HG03045 (cell line): Measurements from ENCODE around the gene USP46.

Experiments used
- ATAC-seq: cut with Tn5 transposase; IDR thresholded peaks from one replicate; pipeline ENCODE4 v1.9.1; 2021; ENCODE audit warnings: mild to moderate bottlenecking, moderate library complexity; ENCODE audit not compliant: unreplicated experiment

The USP46 gene

DNA sequence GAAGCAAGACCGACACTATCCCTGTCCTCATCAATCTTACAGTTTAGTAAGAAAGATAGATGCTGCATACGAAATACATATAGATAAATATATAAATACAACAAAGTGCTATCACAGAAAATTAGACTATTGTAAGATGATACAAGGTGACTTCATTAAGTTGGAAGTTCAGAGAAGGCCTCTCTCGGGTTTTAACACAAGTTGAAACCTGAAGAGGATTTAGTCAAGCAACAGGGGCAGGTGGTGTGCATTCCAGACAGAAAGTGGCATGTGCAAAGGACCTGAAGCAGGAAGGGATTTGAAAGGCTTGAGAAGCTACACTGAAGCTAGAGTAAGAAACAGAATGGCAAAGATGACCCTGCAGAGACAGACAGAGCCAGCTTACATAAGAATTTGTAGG is 36.5 kb downstream of the USP46 start:
- no peak for ATAC-seq

- no peak for ATAC-seq
Observed at GRCh38 chr4:52621567-52621966, 37.5 kb downstream of the USP46 start.

GRCh38 chr4:52619591-52619931 is 39.5 kb downstream of the USP46 start:
- ATAC-seq: no peak

DNA sequence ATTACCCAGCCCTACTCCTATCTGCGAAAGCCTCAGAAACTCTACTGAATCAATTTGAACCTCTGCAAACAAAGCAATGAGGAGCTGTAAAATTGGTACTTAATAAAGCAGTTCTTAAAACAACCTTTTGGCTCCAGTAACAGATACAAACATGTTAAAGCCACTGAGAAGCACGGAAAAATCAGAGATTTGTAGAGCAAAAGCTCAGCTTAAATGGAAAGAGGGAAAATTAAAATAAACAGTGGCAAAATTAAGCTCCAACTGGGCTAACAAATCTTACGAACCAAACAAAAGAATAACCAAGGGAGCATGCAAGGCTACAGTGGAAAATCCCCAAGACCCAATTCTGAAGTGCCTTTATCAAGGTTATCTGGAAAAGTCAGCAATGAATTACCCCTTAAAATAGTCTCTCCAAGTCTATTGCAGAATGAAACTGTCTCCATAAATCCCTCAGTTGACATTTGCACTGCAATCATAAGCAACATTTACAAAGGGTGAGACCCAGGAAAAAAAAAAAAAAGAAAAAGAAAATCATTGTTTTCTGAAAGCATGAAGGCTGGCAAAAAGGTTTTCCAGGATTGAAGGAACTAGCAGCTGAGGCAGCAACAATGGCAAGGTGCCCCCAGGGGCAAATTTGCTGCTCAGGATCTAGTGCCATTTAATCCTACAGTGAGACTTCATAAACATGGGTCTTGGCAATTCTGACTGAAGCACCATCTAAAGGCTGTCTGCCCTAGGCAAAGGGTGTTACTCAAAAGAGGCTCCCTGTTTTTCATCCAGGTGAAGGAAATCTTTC is 40.1 kb downstream of the USP46 start:
- no peak for ATAC-seq

DNA sequence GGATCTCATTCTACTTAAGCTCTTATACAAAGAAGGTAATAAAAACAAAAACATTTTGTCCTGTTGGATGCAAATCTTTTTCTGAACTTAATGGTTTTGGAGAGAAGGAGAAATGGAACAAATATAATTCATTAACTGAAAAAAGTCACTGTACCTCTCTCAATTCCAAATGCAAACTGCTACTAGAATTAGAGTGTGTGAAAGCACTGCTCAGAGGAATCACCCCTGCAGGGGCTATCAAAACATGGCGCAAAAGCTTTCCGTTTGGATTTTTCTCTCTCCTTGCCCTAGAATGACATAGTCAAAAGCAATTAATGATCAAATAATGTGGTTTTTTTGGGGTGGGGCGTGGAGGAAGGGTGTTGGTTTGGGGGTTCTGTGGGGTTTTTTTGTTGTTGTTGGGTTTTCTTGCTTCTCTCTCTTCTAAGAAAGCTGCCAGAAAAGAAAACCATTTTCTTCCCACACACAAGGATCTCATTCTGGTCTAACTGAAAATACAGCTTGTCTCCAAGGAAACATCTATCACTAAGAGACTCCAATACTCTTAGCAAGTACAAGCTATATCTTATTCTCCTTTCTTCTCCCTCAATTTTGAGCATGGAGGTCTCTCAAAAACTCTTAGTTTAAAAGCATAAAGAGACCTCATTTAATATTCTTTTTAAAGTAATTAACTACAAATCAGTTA is 41.6 kb downstream of the USP46 start:
- no peak for ATAC-seq

GRCh38 chr4:52614241-52614640 is 44.9 kb downstream of the USP46 start:
- ATAC-seq: no peak

- no peak for ATAC-seq
Observed at GRCh38 chr4:52612341-52612740, 46.8 kb downstream of the USP46 start.

DNA sequence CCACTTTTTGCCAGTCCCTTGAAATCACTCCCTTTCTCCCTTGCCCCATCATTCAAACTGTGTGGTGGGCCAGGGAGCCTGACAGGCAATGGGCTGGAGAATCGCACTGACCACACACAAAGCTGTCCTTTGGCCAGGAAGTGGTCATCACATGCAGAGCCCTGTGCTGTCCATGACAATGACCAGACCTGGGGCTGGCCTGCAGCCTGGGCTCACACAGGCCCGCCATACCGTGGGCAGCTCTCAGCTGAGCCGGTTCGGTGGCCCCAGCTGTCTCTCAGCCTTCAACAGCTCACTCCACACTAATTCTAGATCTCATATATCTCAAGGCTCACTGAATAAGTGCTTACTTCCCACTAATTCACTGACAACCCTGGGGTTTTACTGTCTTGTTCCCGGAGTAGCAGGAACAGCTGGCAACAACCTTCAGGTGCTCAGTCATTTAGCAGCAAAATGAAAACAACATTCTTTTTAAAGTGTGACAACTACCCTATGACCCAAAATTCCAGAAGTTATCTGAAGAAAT is 48.0 kb downstream of the USP46 start:
- ATAC-seq: no peak

GRCh38 chr4:52606726-52607125 is 52.4 kb downstream of the USP46 start:
- no peak for ATAC-seq

DNA sequence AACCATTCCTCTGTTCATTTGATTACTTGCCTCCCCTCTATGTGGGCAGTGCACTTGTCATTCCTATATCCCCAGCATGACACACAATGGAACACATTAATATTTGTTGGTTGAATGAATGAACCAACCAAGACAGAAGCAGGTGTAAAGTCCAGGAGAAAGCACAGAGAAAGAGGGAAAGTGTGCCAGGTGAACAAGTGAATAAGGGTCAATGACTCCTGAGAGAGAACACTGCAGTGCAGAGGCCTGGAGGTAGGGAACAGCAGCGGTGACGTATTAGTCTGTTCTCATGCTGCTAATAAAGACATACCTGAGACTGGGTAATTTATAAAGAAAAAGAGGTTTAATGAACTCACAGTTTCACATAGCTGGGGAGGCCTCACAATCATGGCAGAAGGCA is 53.1 kb downstream of the USP46 start:
- no peak for ATAC-seq

DNA sequence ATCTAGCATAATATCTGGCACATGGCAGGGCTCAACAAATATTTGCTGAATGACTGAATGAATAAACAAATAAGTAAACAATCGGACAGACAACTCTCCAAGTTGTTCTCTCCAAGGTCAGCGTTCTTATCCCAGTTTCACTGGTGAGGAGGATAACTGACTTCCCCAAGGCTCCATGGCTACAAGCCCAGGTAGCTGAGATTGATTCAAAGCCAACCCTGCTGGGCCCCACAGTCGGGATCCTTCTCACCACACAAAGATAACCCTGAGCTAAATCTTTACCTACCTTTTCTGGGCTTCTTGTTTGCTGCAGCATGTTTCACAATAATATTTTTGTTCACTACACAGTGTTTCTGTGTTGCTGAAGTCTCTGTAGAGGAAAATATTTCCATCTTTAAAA is 54.9 kb downstream of the USP46 start:
- ATAC-seq: no peak

DNA sequence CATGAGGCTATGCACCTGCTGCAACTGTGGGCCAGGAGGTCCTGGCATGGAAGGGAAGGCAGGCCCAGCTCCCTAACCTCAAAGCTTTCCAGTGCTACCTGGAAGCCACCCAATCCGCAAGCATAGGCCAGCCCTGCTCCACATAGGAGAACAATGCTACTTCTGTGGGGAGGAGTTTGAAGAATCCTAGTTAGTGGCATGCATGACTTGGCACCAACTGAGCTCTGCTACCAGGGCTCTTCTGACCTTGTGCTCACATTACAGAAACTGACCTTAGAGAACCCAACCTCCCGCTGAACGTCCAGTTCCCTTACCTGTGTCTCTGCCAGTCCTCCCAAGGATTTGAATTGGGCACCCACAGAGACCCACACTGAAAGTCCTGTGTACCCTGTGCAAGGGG is 58.8 kb downstream of the USP46 start:
- ATAC-seq: no peak

DNA sequence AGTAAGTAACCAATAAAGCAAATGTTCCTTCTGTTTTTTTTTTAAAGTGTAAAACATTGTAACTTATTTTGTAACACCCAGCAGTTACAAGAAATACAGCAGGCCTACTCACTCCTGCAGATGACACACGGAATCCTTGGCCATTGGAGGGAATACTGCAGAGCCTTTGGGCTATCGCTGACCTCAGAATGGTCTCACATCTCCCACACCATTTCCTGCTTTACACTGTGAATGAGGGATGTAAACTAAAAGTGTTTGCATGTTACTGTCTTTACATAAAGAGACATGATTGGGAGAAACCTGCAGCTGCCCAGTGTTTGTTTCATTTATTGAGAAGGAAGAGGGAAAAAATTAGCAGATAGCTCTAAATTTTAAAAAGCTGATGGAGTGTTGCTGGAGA is 64.1 kb downstream of the USP46 start:
- ATAC-seq: no peak

DNA sequence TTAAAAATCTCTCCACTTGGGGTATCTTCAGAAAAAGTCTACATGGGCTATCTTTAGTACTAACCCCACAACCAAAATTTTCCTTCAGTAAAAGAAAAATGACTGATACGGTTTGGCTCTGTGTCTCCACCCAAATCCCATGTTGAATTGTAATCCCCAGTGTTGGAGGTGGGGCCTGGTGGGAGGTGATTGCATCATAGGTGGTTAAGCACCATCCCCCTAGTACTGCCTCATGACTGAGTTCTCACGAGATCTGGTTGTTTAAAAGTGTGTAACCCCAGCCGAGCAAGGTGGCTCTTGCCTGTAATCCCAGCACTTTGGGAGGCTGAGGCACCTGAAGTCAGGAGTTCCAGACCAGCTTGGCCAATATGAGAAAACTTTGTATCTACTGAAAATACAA is 66.8 kb downstream of the USP46 start:
- no peak for ATAC-seq

DNA sequence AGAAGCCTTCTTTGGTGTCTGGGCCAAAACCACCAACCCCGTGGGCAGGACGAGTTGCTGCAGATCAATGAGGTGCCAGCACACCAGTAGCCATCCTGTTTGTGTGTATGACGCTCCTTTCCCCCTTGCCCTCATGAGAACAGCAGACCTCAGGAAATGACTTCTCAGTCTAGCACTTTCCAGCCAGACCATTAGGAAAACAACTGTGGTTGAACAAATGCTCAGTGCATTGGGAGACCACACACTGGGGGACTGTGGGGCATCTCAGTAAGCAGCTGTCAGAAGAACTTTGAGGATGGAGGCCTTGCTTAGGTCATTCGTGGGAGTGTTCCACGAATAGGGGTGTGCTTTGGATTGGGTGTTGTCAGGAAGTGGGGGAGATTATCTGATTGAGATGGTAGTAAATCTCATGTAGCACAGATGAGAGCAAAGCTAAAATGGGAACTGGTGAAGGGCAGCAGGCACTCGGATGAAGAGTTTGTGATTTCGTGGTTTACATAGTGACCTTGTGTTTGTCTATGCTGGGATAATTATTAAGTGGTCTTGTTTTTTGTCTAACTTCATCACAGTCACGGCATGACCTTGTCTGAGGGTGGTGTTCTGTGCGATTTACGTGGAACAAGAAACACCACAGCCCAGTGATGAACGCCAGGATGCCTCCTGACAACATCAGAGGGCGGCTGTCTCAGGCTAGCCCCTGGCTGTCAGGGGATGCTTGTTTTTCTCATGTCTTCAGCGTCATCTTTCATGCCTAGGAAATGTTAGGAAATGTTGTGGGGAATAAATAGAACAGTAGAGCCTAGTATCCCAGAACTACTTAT is 70.1 kb downstream of the USP46 start:
- ATAC-seq: no peak

DNA sequence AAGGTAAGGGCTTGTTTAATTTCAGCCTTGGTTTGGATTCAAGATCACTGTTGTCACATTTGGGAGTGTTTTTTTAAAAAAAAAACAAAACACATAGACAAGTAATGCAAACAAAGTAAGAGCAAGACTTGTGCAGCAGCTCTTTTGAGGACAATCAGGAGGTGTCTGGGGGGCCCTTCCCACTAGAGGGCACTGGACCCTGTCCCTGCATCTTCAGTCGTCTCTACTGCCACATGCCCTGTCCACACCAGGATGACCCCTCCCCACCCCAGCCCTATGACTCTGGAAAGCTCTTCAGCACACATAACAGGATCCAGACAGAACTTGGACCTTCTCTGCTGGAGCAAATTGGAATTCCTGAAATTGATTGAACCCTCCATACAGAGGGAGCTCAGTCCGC is 71.0 kb downstream of the USP46 start:
- no peak for ATAC-seq

DNA sequence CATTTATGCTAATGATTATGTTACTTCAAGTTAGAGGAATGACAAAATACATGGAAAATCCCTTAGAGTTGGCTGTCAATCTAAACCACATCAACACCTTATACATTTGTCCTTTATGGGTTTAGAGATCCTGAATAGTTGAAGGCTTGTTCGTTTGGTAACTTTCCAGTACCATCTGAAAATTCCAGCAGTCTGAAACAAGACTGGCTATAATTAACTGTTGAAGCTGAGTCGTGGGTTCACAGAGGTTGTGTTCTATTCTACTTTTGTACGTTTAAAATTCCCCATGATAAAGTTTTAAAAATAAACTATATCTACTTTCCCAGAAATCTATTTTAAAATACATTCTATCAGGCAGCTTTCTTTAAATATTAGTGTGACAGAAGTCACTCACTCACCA is 73.0 kb downstream of the USP46 start:
- no peak for ATAC-seq

DNA sequence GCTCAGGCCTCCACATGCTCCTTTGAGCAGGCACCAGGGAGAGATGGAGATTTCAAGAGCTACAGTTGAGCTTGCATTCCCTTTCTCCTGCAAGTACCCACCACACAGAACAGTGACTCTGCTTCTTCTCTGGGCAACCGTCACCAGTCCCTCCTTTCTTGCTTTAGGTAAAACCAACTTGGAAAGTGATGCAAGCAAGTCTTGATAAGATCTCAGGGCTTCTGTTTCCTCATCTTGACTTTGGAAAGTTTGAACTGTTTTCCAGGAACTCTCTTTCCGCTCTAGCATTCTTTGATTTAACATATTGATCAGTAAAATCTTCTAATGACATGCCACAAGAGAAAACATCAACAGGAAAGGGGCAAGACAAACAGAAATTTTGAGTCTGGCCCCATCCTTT is 73.7 kb downstream of the USP46 start:
- ATAC-seq: no peak

DNA sequence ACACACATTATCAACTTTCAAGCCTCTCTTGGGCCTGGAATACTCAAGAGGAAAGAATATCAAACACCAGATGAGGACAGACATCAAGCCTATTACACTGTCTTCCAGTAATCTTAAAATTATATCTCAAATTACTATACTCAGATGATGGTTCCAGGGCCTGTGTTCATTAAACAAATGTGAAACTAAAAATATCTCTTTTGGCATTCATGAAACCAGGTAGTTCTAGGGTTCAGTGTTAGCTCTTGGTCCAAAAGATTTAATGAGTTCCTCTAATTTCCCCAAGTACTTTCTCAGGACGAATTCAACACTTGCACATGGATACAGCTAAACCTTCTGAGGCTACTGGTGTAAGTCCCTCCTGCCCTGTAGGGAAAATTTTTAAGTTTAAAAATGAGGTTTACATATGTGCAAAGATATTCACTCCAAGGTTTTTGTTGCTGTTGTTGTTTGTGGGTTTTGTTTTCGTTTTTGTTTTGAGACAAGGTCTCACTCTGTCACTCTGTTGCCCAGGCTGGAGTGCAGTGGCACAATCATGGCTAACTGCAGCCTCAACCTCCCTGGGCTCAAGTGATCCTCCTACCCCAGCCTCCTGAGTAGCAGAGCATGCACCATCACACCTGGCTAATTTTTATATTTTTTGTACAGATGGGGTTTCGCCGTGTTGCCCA is 79.4 kb downstream of the USP46 start:
- no peak for ATAC-seq

- no peak for ATAC-seq
Observed at GRCh38 chr4:52578951-52579350, 80.2 kb downstream of the USP46 start.

DNA sequence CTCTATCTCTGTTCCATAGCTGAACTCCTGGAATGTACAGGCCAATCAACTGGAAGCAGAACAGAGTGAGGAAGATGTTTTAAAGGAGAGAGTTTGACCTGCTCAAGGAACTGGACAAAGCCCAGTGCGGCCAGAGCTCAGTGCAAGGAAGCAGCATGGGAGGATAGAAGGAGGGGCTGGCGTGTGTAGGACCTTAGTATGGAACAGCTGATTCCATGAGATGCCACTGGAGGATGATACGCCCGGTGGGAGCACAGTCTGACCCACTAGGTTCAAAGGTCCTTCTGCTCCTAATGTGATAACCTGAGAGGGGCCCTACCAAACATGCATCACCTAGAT is 81.5 kb downstream of the USP46 start:
- no peak for ATAC-seq
